ENCODE results near the gene MBD3.

MBD3 gene

GRCh38 chr19:1615156-1615765, 22.6 kb upstream of the MBD3 start:
- no peaks in the 10 kb centered on the region for H3K36me3 ChIP-seq (ENCODE audit: insufficient read depth)
- TF ChIP-seq CTCF (conservative IDR thresholded peaks at IDR 0.05; ENCODE audit: low read depth, low read length) = no peak
- no peaks in the 10 kb centered on the region for H3K27me3 ChIP-seq (ENCODE audit: insufficient read depth, low read depth)
- no peak overlapping the region for H3K27ac ChIP-seq
- H3K9ac ChIP-seq = no peak overlapping the region
- no peak overlapping the region for H3K4me3 ChIP-seq (IDR thresholded peaks at IDR 0.05; ENCODE audit: insufficient read depth, low read depth, low read length)
- no peak overlapping the region for H2AFZ ChIP-seq (ENCODE audit: low read depth)
- no peaks in the 10 kb centered on the region for H3K79me2 ChIP-seq (ENCODE audit: insufficient read depth, low read depth)
- H4K20me1 ChIP-seq (ENCODE audit: insufficient read depth) = no peaks in the 10 kb centered on the region
- H3K4me2 ChIP-seq = no peak overlapping the region
- H3K4me1 ChIP-seq (ENCODE audit: low read depth, poor library complexity, severe bottlenecking) = no peaks in the 10 kb centered on the region

- Histone ChIP-seq H2AFZ (ENCODE audit: low read depth) (no peak overlapping the region), H3K27ac (no peak overlapping the region), H3K9ac (no peak overlapping the region), H3K36me3 (ENCODE audit: insufficient read depth) (no peaks in the 10 kb centered on the region), H3K4me2 (no peak overlapping the region), H3K27me3 (ENCODE audit: insufficient read depth, low read depth) (no peaks in the 10 kb centered on the region), H3K4me1 (ENCODE audit: low read depth, poor library complexity, severe bottlenecking) (no peaks in the 10 kb centered on the region), H3K79me2 (ENCODE audit: insufficient read depth, low read depth) (no peaks in the 10 kb centered on the region), H4K20me1 (ENCODE audit: insufficient read depth) (no peaks in the 10 kb centered on the region), H3K4me3 (IDR thresholded peaks at IDR 0.05; ENCODE audit: insufficient read depth, low read depth, low read length) (no peak overlapping the region)
- TF ChIP-seq CTCF (conservative IDR thresholded peaks at IDR 0.05; ENCODE audit: low read depth, low read length) = no peak
Observed at GRCh38 chr19:1613808-1614570, 21.3 kb upstream of the MBD3 start.

GRCh38 chr19:1613146-1613545, 20.5 kb upstream of the MBD3 start:
- no peak for TF ChIP-seq CTCF (conservative IDR thresholded peaks at IDR 0.05; ENCODE audit: low read depth, low read length)
- Histone ChIP-seq H3K4me2 (no peak overlapping the region), H3K4me3 (IDR thresholded peaks at IDR 0.05; ENCODE audit: insufficient read depth, low read depth, low read length) (no peak overlapping the region), H3K27me3 (ENCODE audit: insufficient read depth, low read depth) (no peaks in the 10 kb centered on the region), H3K27ac (no peak overlapping the region), H3K36me3 (ENCODE audit: insufficient read depth) (no peaks in the 10 kb centered on the region), H3K9ac (no peak overlapping the region), H3K4me1 (ENCODE audit: low read depth, poor library complexity, severe bottlenecking) (no peaks in the 10 kb centered on the region), H3K79me2 (ENCODE audit: insufficient read depth, low read depth) (no peaks in the 10 kb centered on the region), H4K20me1 (ENCODE audit: insufficient read depth) (no peaks in the 10 kb centered on the region), H2AFZ (ENCODE audit: low read depth) (no peak overlapping the region)

- no peak overlapping the region for H3K4me2 ChIP-seq
- no peak overlapping the region for H2AFZ ChIP-seq (ENCODE audit: low read depth)
- no peaks in the 10 kb centered on the region for H4K20me1 ChIP-seq (ENCODE audit: insufficient read depth)
- no peaks in the 10 kb centered on the region for H3K4me1 ChIP-seq (ENCODE audit: low read depth, poor library complexity, severe bottlenecking)
- H3K27ac ChIP-seq = no peak overlapping the region
- TF ChIP-seq CTCF (conservative IDR thresholded peaks at IDR 0.05; ENCODE audit: low read depth, low read length) = no peak
- no peak overlapping the region for H3K9ac ChIP-seq
- H3K4me3 ChIP-seq (IDR thresholded peaks at IDR 0.05; ENCODE audit: insufficient read depth, low read depth, low read length) = no peak overlapping the region
- H3K36me3 ChIP-seq (ENCODE audit: insufficient read depth) = no peaks in the 10 kb centered on the region
- no peaks in the 10 kb centered on the region for H3K79me2 ChIP-seq (ENCODE audit: insufficient read depth, low read depth)
- H3K27me3 ChIP-seq (ENCODE audit: insufficient read depth, low read depth) = no peaks in the 10 kb centered on the region
Observed at GRCh38 chr19:1612114-1613086, 19.7 kb upstream of the MBD3 start.

Measured in KMS-11 (cell line).